Retinal pigment epithelial cell (primary cell): ENCODE data around the gene TMEFF1.

Source experiments
- DNase-seq: peaks from one replicate; pipeline ENCODE4 v3.0.0-alpha.2; 2010; ENCODE audit warnings: low read depth
- H3K4me3 ChIP-seq: 2 replicates; pipeline ENCODE4 v1.5.1; 2011; ENCODE audit warnings: mild to moderate bottlenecking, low read length, control low read depth, moderate library complexity
- TF ChIP-seq, protein P1 (sequence below): conservative IDR thresholded peaks from 2 replicates; pipeline ENCODE4 v1.5.1; 2011; ENCODE audit warnings: low read depth, low read length, control low read depth, inconsistent platforms

The TMEFF1 gene

GRCh38 chr9:100441911-100442361 lies 31.0 kb upstream of the TMEFF1 start:
- H3K4me3 ChIP-seq = no peak overlapping the region
- no peak for DNase-seq
- TF ChIP-seq, protein P1, sequence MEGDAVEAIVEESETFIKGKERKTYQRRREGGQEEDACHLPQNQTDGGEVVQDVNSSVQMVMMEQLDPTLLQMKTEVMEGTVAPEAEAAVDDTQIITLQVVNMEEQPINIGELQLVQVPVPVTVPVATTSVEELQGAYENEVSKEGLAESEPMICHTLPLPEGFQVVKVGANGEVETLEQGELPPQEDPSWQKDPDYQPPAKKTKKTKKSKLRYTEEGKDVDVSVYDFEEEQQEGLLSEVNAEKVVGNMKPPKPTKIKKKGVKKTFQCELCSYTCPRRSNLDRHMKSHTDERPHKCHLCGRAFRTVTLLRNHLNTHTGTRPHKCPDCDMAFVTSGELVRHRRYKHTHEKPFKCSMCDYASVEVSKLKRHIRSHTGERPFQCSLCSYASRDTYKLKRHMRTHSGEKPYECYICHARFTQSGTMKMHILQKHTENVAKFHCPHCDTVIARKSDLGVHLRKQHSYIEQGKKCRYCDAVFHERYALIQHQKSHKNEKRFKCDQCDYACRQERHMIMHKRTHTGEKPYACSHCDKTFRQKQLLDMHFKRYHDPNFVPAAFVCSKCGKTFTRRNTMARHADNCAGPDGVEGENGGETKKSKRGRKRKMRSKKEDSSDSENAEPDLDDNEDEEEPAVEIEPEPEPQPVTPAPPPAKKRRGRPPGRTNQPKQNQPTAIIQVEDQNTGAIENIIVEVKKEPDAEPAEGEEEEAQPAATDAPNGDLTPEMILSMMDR = no peak

- TF ChIP-seq, protein P1 = no peak
- H3K4me3 ChIP-seq = no peak overlapping the region
- no peak for DNase-seq
These were observed 28.9 kb upstream of the TMEFF1 start for GRCh38 chr9:100443781-100444768.

GRCh38 chr9:100445161-100445902 lies 27.6 kb upstream of the TMEFF1 start:
- TF ChIP-seq, protein P1 = no peak
- DNase-seq = no peak

GRCh38 chr9:100445903-100446549 lies 26.9 kb upstream of the TMEFF1 start:
- TF ChIP-seq, protein P1 = no peak
- no peak for DNase-seq
- no peak overlapping the region for H3K4me3 ChIP-seq

More at GRCh38 chr9:100445161-100445902, 27.6 kb upstream of the TMEFF1 start:
- H3K4me3 ChIP-seq = no peak overlapping the region

DNA sequence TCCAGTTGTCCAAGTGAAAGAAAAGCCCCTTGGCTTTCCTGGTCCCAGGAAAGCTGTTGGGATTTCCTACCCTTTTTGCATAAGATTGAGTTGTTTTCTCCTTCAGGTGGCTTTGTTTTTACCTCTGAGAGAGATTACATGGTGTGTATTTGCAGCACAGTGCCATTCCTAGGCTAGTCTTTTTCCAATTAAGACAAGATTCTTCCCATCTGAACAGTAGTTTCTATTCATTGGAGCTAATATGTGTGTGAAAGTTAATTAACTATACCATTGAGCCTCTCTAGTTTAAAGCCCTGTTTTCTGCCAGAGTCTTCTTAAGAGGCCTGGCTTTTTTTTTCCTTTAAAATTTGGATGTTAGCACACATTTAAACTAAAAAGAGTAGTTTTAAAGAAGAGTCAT lies 25.9 kb upstream of the TMEFF1 start:
- TF ChIP-seq, protein P1 = no peak
- H3K4me3 ChIP-seq = no peak overlapping the region
- no peak for DNase-seq

DNA sequence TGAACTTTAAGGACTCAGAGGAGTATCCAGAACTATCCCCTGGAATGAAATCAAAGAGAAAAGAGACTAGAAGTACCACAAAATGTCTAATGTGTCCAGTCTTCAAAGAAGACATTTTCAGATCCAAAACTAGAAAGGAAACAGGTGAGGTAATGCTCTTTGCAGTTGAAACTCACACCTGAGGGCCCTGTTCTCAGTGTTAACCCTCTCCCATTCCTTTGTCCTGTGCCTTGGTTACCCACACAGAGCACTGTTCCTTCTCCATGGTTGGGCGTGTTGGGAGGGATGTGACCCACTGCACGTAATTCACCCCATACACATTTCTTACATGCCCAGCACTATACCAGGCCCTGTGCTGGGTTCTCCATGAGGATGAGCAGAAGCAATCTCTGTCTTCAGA lies 24.7 kb upstream of the TMEFF1 start:
- no peak overlapping the region for H3K4me3 ChIP-seq
- TF ChIP-seq, protein P1 = no peak
- no peak for DNase-seq
